Embryonic facial prominence (tissue), 1 donor: ENCODE data around the gene TRAF3IP3.
A peak's percentile ranks its signal among the peaks of the same experiment; 100 is the strongest.

Experiments used
- DNase-seq: peaks from one replicate; pipeline ENCODE4 v3.0.0-alpha.2; 2016; ENCODE audit errors: extremely low spot score

Gene TRAF3IP3

DNA sequence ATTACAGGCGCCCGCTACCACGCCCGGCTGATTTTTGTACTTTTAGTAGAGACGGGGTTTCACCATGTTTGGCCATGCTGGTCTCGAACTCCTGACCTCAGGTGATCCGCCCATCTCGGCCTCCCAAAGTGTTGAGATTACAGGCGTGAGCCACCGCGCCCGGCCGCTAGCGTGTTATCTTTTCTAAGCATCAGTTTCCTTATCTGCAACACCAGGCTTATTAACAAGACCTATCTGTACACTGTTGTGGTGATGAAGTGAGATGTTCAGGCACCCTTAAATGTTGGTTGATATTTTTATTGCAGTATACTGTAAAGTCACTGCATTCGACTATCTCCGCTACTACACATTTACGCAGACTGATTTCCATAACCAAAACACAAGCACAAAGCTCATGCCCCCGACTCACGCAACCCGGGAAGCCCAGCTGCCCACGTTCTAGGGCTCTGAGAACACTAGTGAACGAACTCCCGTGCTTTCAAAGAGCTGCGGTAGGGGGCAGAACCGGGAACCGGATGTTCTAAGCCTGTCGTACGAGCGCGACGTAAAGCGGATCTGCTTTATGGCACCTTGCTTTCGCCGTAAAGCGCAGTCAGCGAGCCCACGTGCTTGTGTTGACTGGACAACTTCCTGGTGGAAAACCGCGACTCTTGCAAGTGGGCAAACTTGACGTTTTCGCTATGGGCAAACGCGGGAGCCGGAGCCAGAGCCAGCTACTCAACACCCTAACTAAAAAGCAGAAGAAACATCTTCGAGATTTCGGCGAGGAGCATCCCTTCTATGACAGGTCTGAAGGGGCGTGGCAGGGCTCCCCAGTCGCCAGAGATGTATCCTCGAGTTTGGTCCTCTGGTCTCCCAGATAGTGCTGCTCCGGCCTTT, 71.8 kb downstream of the TRAF3IP3 start, which contains the start of gene UTP25:
TSS of gene UTP25 (plus strand) at position 589 of the 879 bp plus-strand sequence. CDS start at position 681, 92 bp downstream.
- DNase-seq = peak; percentile 93

DNA sequence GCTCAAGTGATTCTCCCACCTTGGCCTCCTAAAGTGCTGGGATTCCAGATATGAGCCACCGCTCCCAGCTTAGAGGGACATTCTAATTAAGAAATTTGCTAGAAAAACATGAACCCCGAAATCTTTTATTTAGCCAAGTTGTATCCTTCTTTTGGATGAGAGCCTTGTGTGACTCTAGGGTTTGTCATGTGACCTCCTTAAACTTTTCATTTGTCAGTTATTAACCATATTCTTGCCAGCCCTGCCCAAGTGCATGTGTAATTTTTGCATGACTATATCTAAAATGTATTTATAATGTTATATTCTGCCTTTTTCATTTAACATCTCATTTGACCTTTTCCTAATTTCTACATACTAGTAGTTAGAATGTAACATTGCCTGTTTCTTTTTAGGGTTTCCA, 73.9 kb downstream of the TRAF3IP3 start:
- DNase-seq = no peak

DNA sequence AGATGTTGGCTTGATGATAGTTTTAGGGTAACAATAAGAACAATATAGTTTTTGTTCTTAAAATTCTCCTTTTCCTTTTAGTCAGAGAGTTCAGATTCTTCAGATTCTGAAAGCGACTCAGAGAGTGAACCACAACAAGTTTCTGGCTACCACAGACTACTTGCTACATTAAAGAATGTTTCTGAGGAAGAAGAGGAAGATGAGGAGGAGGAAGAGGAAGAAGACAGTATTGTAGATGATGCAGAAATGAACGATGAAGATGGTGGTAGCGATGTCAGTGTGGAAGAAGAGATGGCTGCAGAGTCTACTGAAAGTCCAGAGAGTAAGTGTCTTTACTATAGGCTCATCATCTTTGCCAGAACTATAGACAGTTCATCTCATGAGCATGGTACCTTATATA, 74.9 kb downstream of the TRAF3IP3 start:
- no peak for DNase-seq

DNA sequence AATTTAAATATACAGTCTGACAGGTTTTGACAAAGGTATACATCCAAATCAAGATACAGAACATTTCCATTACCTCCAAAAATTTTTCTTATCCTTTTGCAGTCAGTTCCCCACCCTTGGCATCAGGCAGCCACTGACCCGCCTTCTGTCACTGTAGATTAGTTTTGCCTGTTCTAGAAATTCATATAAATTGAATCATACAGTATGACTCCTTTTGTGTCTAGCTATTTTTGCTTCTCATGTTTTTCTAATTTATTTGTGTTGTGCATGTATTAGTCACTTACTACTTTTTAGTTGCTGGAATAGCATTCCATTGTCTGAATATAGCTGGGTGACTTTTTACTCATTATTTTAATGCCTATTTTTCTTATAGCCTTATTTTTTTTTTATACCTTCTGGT, 75.8 kb downstream of the TRAF3IP3 start:
- DNase-seq = no peak
